Fibroblast of villous mesenchyme (primary cell): ENCODE data around the gene TASP1. TPM values are rescaled to one million over a fixed set of nuclear protein-coding genes. Genes with fewer than 3 reads are reported as not detected.

Source experiments
- DNase-seq: peaks from one replicate; pipeline ENCODE4 v3.0.0-alpha.2; 2010; ENCODE audit warnings: low read depth
- H3K4me3 ChIP-seq: 2 replicates; pipeline ENCODE4 v1.5.1; 2011; ENCODE audit warnings: low read depth, mild to moderate bottlenecking, low read length
- total RNA-seq: library from RNA; depleted of rRNA; stranded (reverse); fragments of >200 nt; gene quantifications from 2 replicates; pipeline ENCODE4 v1.2.3, GENCODE V29; 2012
- TF ChIP-seq, protein P1 (sequence below): IDR thresholded peaks from 2 replicates; pipeline ENCODE4 v1.5.1; 2012; ENCODE audit warnings: low read depth, mild to moderate bottlenecking, low read length; ENCODE audit not compliant: insufficient read depth

The TASP1 gene
- total RNA-seq, 1 donor = 9.5 TPM

- H3K4me3 ChIP-seq = no peak overlapping the region
- DNase-seq = no peak
- TF ChIP-seq, protein P1, sequence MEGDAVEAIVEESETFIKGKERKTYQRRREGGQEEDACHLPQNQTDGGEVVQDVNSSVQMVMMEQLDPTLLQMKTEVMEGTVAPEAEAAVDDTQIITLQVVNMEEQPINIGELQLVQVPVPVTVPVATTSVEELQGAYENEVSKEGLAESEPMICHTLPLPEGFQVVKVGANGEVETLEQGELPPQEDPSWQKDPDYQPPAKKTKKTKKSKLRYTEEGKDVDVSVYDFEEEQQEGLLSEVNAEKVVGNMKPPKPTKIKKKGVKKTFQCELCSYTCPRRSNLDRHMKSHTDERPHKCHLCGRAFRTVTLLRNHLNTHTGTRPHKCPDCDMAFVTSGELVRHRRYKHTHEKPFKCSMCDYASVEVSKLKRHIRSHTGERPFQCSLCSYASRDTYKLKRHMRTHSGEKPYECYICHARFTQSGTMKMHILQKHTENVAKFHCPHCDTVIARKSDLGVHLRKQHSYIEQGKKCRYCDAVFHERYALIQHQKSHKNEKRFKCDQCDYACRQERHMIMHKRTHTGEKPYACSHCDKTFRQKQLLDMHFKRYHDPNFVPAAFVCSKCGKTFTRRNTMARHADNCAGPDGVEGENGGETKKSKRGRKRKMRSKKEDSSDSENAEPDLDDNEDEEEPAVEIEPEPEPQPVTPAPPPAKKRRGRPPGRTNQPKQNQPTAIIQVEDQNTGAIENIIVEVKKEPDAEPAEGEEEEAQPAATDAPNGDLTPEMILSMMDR = no peak
These were observed 89.3 kb downstream of the TASP1 start for GRCh38 chr20:13549451-13549850.

- TF ChIP-seq, protein P1 = peak; percentile 81
These were observed 92.1 kb downstream of the TASP1 start for GRCh38 chr20:13546497-13547131.

DNA sequence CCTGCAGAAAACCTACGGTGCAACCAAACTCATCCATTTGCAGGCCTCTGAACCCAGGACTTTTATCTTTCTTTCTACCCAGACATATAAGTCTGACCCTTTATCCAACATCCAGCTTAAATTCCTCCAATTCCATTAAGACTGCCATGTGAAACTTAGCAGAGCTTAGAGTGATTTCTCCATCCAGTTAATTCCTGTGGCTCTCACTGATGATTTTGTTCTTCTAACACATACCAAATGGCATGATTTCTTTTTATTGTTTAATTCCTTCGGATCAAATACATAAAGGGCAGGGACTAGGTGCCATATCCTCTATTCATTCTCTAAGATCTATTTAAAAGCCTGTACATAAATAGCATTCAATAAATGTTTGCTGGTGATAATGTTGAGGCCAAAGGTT is 92.9 kb downstream of the TASP1 start:
- DNase-seq = peak; percentile 39

More at GRCh38 chr20:13546497-13547131, 92.1 kb downstream of the TASP1 start:
- DNase-seq = peak; percentile 78
- no peak overlapping the region for H3K4me3 ChIP-seq

DNA sequence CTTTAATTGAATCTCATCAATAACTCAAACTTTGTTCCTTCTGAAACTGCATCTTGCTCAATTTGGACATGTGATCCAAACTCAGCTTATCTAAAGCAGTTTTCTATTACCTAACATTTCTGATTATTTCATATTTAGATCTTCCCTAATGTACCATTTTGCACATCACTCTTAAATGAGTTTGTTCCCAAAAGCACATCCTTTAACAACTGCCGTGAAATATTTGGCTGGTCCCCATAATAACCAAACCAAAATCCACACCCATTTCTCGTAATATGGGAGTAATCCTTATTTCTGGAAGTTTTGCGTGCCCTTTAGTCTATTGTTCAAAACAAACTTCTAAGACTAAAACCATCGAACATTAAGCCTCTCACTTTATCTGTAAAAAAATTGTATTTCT is 94.9 kb downstream of the TASP1 start:
- no peak for DNase-seq
- H3K4me3 ChIP-seq = no peak overlapping the region
- TF ChIP-seq, protein P1 = no peak

More for the DNA sequence above, 92.9 kb downstream of the TASP1 start:
- no peak overlapping the region for H3K4me3 ChIP-seq
- TF ChIP-seq, protein P1 = no peak

- no peak for DNase-seq
- TF ChIP-seq, protein P1 = no peak
- H3K4me3 ChIP-seq = no peak overlapping the region
These were observed 103.1 kb downstream of the TASP1 start for GRCh38 chr20:13535627-13536026.

GRCh38 chr20:13533946-13534345 is 104.8 kb downstream of the TASP1 start:
- TF ChIP-seq, protein P1 = no peak
- DNase-seq = no peak
- H3K4me3 ChIP-seq = no peak overlapping the region

- TF ChIP-seq, protein P1 = no peak
- DNase-seq = no peak
- H3K4me3 ChIP-seq = no peak overlapping the region
These were observed 108.6 kb downstream of the TASP1 start for GRCh38 chr20:13530146-13530545.
